Activated CD4-positive, CD25-positive, alpha-beta regulatory T cell treated with anti-CD3 and anti-CD28 coated beads, Interleukin-2, amount 50 U/mL, for 24 hours (primary cell): ENCODE data around the gene TLCD1.
"Not testable (repeated sequence)": the region's sequence is repeated elsewhere in the genome, so short reads cannot be mapped to it uniquely, and the experiment has no call there.

Source experiments
- ATAC-seq, 2 donors: fragments of 150-1000 bp; cut with Tn5 transposase; one replicate each; pipeline ENCODE4 v1.10.0; 2021; ENCODE audit warnings: mild to moderate bottlenecking in 1 of 2, moderate library complexity in 1 of 2

TLCD1 gene

GRCh38 chr17:28728364-28729200 lies 2.5 kb upstream of the TLCD1 start, which contains the start of gene NEK8:
NEK8 (plus strand) TSS chr17:28728788; CDS start chr17:28728814, 26 bp downstream.
- ATAC-seq = peak; percentile 39 to 41

GRCh38 chr17:28726627-28727491 lies 826 bp upstream of the TLCD1 start:
- peak; percentile 31 to 36 for ATAC-seq

DNA sequence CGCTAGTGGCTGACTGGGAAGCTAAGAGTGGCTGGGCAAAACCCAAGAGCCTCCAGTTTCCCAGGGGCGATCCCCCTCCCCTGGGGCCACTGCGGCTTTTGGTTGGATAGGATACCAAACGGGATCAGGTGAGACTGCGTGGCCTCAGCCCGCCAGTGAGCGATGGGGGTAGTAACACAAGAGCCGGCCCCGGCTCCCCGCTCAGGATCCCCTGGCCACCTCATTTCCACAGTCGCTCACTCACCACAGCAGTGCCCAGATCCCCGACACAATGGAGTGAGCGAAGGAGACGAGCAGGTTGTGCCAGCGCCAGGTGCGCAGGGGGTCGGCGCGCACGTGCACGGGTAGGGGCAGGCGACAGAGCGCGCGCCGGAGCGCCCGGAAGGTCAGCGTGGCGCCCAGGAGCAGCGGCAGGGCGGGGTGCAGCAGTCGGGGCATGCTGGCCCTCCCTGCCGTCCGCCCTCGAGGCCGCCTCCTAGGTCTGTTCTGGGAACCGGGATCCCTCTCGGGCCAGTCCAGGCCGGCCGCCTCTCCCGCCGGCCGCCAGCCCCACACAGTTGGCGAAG lies 290 bp downstream of the TLCD1 start:
- ATAC-seq = peak; percentile 4

DNA sequence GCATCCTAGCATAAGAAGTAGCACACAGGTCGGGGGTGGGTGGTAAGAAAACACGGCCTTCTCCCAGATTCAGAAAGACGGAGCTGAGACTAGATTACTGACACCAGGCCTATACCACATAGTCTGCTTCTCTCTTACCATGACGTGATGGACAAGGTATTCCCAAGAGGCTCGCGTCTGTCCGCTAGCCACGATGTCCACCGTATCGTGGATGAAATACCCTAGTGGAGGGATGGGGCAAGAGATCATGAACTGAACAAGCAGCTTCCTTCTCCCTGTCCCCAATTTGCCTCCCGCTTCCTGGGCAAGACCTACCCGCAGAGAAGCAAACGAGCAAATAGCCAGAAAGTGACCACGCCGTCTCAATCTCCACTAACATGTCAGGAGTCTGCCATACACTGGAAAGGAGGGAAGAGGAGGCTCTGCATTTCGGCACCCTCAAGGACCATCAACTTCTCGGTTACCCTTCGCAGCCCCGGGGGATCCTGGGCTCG lies 820 bp downstream of the TLCD1 start:
- no peak for ATAC-seq

DNA sequence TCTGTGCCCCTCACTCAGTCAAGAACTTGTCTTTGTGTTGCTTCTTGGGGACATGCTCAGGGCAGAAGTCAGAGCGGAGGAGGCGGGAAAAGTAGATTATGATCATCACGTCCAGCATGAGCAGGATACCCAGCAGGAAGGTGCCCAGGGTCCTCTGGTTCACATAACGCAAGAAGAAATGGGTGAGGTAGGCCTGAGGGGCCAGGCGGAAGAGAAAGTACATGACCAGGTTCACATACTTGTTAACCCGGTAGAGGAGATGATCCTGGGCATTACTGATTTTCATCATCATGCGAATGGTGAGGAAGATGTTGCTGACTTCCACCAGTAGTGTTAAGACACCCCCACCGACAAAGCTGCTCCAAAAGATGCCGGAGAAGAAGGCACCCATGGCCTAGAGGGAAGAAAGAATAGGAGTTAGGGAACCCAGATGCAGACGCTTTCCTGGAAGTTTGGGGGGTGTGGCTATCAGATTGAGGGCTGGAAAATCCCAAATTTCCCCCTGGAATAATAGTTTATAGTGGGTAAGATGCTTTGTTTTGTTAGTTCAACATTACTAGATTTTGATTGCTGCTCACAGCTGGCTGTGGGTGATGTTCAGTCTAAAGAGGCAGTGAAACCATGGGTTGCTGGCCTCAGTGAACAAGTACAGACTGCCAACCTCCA lies 1.4 kb downstream of the TLCD1 start:
- no peak for ATAC-seq

GRCh38 chr17:28723836-28724499 lies 2.1 kb downstream of the TLCD1 start:
- ATAC-seq = not testable (repeated sequence)

DNA sequence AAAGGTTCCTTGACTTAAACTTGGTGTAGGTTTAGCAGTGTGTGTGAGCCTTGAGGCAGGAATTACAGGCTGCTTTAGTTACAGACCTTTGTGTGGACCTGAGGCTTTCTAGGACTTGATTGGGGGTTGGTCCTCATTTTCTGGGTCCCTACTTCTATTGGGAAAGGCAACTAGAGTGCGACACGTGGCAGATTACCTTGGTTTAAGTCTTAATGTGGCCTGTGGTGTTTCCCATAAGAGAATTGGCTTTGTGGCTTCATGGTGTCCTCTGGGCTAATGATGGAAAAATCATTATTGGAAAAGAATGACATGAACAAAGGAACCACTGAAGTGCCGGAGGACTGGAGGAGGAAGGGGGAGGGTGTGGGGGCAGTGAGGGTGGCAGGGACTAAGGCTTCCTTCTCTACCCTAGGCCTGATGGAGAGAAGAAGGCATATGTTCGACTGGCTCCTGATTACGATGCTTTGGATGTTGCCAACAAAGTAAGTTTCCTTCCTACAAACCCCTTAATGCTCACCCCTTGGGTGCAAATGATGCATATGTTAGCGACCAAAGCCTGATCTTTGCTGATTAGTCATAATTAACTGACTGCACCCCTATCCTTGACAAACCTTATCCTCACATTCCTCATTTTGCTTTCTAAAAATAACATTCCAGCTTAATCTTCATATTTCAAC lies 2.7 kb downstream of the TLCD1 start:
- no peak for ATAC-seq

GRCh38 chr17:28722417-28723158 lies 3.4 kb downstream of the TLCD1 start:
- ATAC-seq = no peak

GRCh38 chr17:28720997-28721329 lies 5.1 kb downstream of the TLCD1 start:
- not testable (repeated sequence) for ATAC-seq

GRCh38 chr17:28720247-28720996 lies 5.6 kb downstream of the TLCD1 start:
- ATAC-seq = peak in 1 of 2 donors; percentile 14

GRCh38 chr17:28719021-28719433 lies 7.0 kb downstream of the TLCD1 start:
- ATAC-seq = no peak

DNA sequence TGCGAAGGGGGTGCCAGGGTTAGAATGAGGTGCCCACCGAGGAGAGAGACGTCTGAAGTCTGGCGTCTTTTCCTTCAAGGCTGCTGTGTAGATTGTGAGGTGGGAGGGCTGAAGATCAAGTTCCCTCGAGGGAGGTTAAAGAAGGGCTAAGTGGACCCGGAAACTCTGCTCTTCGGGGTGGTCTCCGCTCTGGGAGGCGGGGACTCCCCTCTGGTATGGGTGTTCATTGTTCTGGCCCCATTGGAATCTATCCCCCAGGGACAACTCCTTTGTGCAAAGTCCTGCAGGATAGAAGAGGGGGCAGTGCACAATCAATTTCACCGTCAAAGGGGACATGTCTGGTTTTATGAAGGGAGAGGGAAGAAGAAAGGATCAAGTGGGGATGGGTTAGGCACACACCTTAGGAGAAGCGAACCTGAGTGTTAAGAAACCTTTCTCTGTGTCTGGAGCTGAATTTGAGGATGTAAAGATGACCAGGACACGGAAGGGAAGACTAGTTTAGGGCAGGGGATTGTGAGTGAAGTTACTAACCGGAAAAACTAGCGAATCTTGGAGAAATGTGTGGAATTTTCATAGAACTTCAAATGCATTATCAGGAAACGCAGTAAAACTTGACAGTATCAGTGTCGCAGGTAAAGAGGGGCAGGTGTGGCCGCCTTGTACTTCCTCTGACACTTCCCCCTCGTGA lies 7.6 kb downstream of the TLCD1 start:
- ATAC-seq = no peak

- ATAC-seq = peak in 1 of 2 donors; percentile 9
Observed at GRCh38 chr17:28717578-28718332, 8.3 kb downstream of the TLCD1 start, which contains the start of gene RAB34. RAB34 (minus strand) TSS chr17:28717868; CDS start chr17:28717266, 602 bp downstream.

GRCh38 chr17:28716740-28717577 lies 9.1 kb downstream of the TLCD1 start:
- no peak for ATAC-seq

- ATAC-seq = no peak
Observed at GRCh38 chr17:28715217-28715616, 10.8 kb downstream of the TLCD1 start.

DNA sequence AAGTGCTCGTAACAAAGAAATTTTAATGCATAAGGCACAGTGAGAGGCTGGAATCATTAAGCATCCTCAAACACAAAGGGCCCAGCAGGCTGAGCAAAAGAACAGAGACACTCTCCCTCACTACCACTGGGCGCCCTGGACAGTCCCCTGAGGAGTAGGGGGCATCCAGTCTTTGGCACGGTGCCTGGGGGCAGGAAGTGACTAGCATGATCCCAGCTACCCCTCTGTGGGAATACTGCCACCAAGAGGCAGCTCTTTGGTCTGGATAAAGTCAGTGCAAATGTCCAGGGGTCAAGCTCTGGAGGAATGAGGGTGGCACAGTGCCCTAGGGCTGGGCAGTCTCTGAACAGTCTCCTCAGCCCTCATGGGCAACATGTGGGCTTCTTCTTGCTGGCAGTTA lies 11.8 kb downstream of the TLCD1 start:
- no peak for ATAC-seq

GRCh38 chr17:28712705-28713415 lies 13.2 kb downstream of the TLCD1 start:
- ATAC-seq = no peak
